HG03095 (cell line): ENCODE results near the gene BHLHE41.
A peak's percentile ranks its signal among the peaks of the same experiment; 100 is the strongest.

Experiments used
- ATAC-seq: cut with Tn5 transposase; IDR thresholded peaks from one replicate; pipeline ENCODE4 v1.9.1; 2021; ENCODE audit warnings: moderate library complexity; ENCODE audit not compliant: unreplicated experiment

Gene BHLHE41

GRCh38 chr12:26124446-26125399, at the start of gene BHLHE41:
TSS of gene BHLHE41 (minus strand) at chr12:26125037. CDS start at chr12:26124779, 258 bp downstream.
- ATAC-seq = no peak

GRCh38 chr12:26172946-26173552, 48.2 kb upstream of the BHLHE41 start:
- no peak for ATAC-seq

- no peak for ATAC-seq
These were observed 47.7 kb upstream of the BHLHE41 start for GRCh38 chr12:26172539-26172938.

GRCh38 chr12:26172013-26172412, 47.2 kb upstream of the BHLHE41 start:
- ATAC-seq = no peak

GRCh38 chr12:26164118-26164517, 39.3 kb upstream of the BHLHE41 start:
- ATAC-seq = no peak

GRCh38 chr12:26162905-26163304, 38.1 kb upstream of the BHLHE41 start:
- peak; percentile 84 for ATAC-seq

- no peak for ATAC-seq
These were observed 37.3 kb upstream of the BHLHE41 start for GRCh38 chr12:26162174-26162573.

- no peak for ATAC-seq
These were observed 33.4 kb upstream of the BHLHE41 start for GRCh38 chr12:26158078-26158764.

GRCh38 chr12:26157001-26157400, 32.2 kb upstream of the BHLHE41 start:
- peak; percentile 12 for ATAC-seq

GRCh38 chr12:26156201-26156871, 31.5 kb upstream of the BHLHE41 start:
- ATAC-seq = peak; percentile 82

GRCh38 chr12:26153421-26154154, 28.8 kb upstream of the BHLHE41 start:
- ATAC-seq = no peak

GRCh38 chr12:26152507-26153102, 27.8 kb upstream of the BHLHE41 start:
- ATAC-seq = no peak

GRCh38 chr12:26150736-26151450, 26.1 kb upstream of the BHLHE41 start:
- no peak for ATAC-seq

- no peak for ATAC-seq
These were observed 25.2 kb upstream of the BHLHE41 start for GRCh38 chr12:26149968-26150500.

- no peak for ATAC-seq
These were observed 23.5 kb upstream of the BHLHE41 start for GRCh38 chr12:26148291-26148690.

GRCh38 chr12:26143291-26143690, 18.5 kb upstream of the BHLHE41 start:
- no peak for ATAC-seq

GRCh38 chr12:26138860-26139259, 14.0 kb upstream of the BHLHE41 start:
- ATAC-seq = no peak

- no peak for ATAC-seq
These were observed 11.9 kb upstream of the BHLHE41 start for GRCh38 chr12:26136688-26137087.

GRCh38 chr12:26135571-26135970, 10.7 kb upstream of the BHLHE41 start:
- ATAC-seq = no peak
